GM19438 (cell line): ENCODE data around the gene NR4A1.
A peak's percentile ranks its signal among the peaks of the same experiment; 100 is the strongest.

Experiments
- ATAC-seq: cut with Tn5 transposase; IDR thresholded peaks from one replicate; pipeline ENCODE4 v1.9.1; 2021; ENCODE audit warnings: low read depth; ENCODE audit not compliant: unreplicated experiment

The NR4A1 gene

DNA sequence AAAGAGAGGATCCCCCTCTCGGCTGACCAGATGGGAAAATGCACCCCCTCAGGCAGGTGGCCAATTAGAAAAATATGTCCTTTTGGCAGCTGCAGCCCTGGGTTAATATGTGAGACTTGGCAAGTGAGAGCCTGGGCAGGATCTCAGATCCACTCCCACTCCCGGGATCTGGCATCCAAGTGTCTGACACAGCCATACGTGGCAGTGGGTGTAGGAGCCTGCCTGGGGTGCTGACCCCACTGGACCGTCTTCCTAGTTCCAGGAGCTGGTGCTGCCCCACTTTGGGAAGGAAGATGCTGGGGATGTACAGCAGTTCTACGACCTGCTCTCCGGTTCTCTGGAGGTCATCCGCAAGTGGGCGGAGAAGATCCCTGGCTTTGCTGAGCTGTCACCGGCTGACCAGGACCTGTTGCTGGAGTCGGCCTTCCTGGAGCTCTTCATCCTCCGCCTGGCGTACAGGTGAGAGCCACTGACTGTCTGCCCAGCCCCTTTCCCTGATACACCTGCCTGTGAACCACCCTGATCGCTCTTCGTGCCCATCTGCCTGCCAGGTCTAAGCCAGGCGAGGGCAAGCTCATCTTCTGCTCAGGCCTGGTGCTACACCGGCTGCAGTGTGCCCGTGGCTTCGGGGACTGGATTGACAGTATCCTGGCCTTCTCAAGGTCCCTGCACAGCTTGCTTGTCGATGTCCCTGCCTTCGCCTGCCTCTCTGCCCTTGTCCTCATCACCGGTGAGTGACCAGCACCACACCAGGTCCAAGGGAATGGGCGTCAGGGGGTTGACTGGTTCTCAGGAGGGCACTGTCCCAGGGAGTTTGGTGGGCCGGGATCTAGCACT lies 5.8 kb downstream of the NR4A1 start:
- ATAC-seq = no peak

DNA sequence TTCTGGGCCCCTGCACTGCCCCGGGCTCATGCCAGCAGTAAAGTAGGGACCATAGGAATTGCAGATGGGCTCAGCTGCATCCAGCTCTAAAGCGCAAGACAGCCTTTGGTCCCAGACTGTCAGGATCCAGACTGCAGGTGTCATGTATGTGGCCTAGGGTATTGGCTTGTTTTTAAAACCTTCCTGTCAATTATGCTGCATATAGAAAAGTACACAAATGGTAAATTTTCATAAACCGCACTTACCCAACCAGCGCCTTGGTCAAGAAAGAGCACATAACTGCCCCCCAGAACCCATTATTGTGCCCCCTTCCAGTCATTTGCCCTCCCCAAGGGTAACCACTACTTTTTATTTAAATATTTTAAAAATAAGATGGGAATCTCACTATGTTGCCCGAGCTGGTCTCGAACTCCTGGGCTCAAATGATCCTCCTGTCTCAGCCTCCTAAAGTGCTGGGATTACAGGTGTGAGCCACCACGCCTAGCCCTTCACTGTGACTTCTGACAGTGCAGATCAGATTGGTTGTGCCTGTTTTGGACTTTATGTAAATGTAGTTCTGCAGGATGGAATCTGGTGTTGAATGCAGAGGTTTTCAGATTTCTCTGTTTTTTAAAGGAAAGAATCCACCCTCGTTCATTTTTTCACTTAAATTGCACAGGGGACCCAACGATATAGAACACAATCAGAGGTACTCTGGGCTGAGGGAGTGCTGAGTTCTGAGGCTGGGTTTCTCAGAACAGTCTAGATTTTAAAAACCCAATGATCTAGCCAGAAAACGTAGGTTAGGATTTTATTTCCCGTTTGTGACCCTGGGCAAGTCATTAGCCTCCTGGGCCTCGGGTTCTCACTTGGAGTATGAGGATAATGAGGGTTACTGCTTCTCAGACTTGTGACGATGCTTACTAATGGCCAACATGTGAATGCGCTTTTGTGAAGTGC lies 6.7 kb downstream of the NR4A1 start:
- no peak for ATAC-seq

DNA sequence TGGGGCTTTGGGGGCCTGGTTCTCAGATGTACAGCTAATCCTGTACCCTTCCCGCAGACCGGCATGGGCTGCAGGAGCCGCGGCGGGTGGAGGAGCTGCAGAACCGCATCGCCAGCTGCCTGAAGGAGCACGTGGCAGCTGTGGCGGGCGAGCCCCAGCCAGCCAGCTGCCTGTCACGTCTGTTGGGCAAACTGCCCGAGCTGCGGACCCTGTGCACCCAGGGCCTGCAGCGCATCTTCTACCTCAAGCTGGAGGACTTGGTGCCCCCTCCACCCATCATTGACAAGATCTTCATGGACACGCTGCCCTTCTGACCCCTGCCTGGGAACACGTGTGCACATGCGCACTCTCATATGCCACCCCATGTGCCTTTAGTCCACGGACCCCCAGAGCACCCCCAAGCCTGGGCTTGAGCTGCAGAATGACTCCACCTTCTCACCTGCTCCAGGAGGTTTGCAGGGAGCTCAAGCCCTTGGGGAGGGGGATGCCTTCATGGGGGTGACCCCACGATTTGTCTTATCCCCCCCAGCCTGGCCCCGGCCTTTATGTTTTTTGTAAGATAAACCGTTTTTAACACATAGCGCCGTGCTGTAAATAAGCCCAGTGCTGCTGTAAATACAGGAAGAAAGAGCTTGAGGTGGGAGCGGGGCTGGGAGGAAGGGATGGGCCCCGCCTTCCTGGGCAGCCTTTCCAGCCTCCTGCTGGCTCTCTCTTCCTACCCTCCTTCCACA lies 7.6 kb downstream of the NR4A1 start:
- ATAC-seq = no peak

DNA sequence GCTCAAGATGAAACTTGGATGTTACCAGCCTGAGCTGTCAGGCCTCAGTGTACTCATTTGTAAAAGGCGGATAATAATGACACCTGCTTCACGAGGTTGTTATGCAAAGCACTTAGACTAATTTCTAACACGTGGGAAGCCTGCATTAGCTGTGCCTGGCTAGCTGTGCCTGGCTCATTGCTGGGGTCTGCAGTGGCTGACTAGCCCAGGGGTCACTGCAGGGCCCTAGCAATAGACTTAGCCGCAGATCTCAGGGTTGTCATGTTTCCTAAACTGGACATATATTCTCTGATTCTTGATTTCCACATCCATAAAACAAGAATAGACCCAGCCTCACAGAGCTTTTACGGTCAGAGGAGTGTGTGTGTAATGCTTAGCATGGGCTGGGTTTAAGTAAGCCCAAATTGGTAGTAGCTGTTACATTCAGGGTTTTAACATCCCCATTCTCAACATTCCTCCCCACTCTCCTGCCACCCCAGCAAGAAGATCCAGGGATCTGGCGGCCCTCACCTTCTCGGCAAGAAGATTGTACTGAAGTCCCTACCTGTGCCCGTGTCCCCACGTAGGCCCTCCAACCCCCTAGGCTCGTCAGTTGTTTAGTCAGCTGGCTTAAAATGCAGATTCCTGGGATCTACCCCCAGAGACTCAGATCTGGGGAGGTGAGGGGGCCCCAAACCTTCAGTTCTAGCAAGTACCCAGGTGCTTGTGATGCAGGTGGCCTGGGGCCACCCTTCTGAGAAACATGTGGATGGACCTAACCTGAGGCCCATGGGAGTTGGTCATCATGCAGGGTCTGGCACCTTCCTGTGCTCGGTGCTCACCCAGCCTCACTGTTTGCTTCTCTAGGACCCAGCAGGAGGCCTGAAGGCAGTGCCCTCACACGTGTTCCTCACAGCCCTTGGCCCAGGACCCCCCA lies 8.6 kb downstream of the NR4A1 start:
- ATAC-seq = no peak

DNA sequence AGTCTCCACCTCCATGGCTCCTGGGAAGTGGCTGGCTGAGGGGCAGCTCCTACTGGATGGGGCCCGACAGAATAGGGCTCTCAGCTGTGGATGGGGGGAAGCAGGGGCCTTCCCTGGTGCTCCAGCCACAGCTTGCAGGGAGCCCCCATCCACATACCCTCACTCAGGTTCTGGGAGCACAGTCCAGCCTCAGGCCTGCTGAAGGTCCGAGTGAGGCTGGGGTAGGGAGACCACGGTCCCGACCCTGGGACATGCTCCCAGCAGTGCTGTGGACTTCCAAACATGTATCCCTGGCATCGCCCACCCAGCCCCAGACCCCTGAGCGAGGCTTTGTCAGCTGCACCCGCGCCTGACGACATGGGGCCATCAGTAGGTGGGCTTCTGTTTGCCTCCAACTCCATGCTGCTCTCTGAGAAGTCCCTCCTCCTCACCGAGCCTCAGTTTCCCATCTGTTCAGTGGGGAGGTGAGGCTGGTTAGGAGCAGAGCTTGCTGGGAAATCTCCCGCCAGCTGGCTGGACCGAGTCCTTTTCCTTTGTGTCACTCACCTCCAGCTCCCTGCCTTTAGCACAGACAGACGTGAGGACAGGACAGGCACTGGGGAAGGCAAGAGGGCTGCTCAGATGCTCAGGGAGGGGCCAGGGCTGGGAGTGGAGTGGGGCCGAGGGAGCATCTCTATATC lies 9.4 kb downstream of the NR4A1 start:
- no peak for ATAC-seq

DNA sequence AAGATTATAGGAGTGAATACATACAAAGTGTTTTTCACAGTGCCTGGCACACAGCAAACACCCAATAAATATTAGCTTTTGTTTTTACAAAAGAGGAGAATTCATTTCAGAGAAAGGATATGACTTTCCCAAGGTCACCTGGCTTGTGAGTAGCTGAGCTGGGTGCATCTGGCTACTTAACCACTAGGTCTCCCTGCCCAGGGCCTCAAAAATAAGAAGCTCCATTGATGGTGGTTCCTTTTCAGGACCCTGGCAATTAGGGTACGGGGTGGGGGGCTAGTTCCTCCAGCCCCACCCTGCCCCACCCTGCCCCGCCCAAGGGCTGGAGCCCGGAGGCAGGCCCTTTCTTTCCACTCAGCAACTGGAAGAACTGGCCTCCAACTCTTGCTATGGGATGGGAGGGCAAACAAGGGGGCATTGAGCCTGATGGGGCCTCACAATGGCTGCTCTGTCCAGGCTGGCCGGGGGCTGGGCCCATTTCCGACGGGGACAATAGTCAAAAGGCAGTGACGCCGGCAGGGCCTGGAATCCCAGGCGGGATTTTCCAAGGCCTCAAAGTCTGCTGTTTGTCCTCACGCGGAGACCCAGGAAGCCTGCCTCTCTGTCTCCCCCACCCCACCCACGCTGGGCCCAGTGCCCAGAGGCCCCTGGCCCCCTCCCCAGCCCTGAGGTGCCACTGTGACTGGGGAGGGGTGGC lies 10.4 kb downstream of the NR4A1 start:
- ATAC-seq = no peak

DNA sequence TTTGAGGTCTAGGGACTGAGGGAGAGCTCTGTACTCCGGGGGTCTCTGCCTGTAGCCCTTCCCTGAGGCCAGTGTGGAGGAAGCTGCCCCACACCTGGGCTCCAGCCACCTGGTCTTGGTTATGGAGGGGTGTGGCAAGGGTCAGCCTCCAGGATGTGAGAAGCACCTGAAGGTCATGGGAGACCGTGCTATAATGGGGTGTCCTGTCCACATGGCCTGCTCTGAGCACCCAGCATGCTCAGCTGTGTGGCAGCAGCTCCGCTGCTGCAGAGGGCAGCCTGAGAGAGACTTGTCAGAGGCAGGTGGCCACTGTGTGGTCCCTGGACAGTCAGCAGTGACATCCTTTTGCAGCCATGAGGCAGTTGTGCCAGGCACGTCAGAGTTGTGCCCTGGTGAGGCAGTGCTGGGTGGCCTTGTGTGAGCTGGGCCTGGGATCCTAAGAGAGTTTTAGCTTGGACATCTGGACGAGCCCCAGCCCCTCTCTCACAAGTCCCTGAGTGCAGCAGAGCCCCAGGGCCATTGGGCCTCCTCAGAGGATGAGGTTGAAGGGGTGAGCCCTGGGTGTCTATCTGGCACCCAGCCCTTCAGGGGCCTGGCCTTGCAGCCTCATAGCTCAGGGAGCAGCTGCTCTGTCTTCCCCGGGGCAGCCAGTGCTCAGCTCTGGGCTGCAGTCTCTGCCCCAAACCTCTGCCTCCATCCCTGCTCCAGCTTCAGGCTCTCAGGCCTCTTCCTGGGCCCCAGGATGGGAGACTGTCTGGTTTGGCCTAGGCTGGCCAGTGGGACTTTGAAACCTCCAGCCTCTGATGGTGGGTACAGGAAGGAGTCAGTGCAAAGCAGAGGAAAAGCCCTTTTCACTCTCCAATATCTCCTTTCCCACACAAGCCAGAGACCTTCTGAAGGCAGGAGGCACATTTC lies 11.2 kb downstream of the NR4A1 start:
- ATAC-seq = no peak

DNA sequence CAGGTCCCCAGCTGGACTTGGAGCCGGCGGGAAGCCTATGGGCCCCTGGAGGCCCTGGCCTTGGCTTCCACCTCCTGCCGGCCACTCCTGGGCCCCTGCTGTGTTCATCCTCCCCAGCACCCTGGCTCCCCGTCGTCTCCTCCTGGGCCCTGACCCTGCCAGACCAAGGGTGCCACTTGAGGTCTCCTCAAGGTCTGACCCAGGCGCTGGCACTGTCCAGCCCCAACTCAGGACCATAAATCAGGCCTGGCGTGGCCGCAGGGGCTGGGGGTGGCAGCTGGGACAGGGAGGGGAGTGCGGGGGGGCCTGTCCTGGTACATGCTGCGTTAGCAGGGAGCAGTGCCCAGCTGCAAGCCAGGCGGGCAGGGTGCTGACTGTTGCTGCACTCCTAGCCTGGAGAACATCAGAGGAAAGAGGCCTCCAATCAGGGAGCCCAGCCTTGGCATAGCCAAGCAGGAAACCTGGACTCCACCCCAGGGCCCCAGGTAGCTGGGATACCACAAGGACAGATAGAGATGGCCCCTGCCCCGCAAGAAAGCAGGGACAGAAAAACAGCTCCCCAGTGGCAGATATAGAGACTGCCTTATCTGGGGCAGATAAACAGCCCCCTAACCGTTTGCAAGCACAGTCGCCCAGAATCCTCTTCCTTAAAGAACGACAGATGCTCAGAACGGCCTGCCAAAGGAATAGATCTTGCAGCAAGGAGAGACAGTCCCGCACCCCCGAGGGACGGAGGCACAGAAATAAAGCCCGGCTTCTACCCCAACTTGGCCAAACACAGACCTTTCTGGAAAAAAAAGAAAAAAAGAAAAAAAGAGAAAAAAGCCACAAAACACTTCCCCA lies 12.1 kb downstream of the NR4A1 start:
- no peak for ATAC-seq

DNA sequence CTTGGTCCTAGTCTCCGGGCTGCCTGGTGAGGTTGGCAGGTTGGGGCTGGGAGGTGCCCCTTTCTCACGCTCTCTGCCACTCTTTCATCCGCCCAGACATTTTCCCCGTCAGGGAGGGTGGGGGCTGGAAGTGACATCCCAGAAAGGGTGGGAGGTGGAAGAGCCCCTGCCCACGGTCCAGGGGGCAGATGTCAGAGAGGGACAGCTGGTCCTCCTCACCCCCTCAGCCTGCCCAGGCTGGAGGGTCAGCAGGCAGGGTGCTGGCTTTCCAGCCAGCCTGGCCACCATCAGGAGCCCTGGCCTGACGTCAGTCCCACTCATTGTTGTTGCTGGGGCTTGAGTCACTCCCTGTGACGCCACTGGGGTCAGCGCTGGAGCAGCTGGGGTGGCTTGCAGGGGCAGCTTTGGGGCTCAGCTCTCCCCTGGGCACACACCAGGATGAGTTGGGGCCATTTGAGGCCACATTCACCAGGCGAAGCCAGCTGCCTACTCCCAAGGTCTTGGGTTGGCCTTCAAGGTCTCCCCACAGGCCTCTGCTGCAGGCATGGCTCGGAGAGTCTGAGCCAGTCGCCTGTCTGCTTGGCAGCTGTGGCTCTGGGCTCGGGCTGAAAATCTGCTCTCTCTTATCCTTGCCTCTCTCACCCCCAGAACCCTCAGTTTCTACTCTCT lies 12.9 kb downstream of the NR4A1 start:
- ATAC-seq = no peak

DNA sequence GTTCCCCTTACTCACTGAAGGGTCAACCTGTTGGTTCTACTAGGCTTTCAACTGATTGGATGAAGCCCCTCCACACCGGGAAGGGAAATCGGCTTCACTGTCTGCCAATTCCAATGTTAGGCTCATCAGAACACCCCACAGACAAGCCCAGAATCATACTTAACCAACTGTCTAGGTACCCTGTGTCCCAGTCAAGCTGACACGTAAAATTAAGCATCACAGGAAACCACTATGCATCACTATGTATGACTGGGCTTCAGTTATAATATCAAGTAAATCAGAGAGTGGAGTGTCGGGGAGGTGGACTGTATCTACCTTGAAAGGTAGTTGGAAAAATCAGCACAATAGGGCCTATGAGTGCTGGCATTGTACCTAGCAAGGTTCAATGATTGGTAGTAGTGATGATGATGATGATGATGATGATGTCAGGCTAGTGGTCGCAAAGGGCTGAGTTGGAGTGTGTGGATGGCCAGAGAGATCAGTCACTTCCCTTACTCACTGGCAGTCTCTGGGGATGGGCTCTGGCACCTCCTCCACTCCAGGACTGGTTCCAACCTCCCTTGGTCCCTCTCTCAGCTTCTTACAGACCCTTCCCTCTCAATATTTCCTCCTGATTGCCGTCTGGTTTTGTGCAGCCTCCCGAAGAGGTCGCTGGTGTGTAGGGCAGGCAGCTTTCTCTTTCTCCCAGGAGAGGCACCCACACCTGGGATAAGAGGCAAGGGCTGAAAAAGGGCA lies 15.3 kb downstream of the NR4A1 start:
- no peak for ATAC-seq

DNA sequence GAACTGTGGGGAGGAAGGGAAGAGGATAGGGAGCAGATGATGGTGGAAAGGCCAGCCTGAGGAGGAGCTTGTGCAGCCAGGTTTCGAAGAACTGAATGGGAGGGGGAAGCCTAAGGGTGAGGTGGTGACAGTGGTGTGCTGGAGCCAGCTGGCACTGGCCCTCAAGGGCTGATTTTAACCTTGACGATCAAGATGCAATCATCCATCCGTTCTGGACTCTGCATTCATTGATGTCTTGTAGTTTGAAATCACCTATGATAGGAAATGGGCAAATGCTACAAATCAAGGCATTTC lies 15.8 kb downstream of the NR4A1 start:
- no peak for ATAC-seq

DNA sequence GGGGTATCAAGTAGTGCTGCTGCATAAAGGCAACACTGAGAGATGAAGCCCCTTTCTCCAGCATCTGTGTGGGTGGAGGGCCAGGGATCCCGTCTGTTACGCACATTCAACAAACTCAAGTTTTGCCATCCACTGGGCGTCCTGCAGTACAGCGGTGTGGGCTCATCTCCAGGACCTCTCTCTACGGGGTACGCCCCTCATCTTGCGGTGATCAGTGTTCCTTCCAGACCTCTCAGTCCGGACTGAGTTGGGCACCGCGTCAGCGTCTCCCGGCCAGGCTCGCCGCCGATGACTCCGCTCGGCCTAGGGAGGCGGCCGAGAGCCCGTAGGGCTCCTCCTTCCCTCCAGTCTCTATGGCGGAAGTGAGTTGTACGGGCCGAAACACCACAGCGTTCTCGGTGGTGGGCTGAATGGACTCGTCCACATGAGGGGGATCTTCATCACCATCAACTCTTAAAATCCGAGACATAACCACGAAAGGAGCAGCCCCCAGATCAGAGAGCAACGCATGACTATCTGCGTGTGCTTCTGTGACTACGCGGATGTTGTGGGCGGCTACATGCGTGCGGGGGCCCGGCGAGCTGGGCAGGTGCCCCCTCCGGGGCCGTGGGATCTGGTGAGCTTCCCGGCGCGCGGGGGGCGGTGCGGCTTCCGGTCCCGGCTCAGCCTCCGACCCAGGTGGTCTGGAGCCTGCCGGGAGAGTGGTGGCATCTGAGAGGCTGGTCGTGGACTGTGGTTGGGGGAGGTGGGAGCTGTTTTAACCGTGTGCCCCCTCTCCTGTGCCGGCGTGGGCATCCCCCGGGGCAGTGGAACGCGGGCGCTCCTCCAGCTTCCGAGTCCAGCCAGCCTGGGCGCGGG lies 18.3 kb downstream of the NR4A1 start, which contains the start of gene ATG101:
ATG101 (plus strand) TSS at position 652 of the 858 bp plus-strand sequence. CDS start 3,673 bp downstream, outside the sequence.
- peak; percentile 88 for ATAC-seq

DNA sequence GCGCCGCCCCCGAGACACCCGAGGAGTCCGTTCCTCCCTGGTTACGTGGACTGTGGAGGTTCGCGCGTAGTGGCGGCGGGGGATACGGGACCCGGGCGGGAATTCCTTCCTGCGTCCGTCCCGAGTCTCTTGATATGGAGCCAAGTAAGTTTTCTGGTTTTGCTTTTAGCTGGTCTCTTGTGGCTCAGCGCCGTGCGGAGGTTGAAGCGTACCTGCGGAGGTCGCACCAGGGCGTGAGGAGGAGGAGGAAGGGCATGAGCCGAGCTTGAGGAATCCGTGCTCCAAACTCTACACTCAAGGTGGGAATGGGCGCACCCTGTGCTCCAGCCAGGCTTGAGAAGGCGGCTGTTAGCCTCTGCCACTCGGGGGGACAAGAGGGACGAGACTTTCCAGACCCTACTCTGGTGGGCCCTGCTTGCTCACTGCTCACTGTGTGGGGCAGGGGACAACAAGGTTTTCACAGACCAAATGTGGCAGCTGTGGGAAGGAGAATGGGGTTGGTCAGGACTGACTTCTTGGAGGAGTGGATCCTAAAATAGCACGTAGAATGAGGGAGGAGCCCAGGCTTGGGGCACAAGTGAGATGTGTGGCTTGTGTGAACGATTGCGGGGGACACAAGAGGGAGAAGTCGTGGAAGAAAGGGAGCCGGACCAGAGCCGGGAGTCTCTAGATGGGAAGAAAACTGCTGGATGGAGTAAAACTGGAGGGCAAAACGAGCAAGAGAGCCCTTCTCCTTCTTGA lies 19.1 kb downstream of the NR4A1 start:
- peak; percentile 15 for ATAC-seq
